ENCODE results near the gene MYMK. TPM values are rescaled to one million over a fixed set of nuclear protein-coding genes. Genes with fewer than 3 reads are reported as not detected.

The MYMK gene
- total RNA-seq, 1 experiment from 2014 or later, result not detected

GRCh38 chr9:133496861-133497842 lies 27.6 kb downstream of the MYMK start:
- CTCF ChIA-PET, result no interaction called here
- no peak for ATAC-seq
- BruUV-seq (replicated peaks), result no TSS peak

More at GRCh38 chr9:133496861-133497842, 27.6 kb downstream of the MYMK start:
- Histone ChIP-seq H3K9ac (ENCODE audit: low read length) (no peak overlapping the region), H3K9me3 (ENCODE audit: control insufficient read depth in 1 of 2, insufficient read depth in 1 of 2, low read depth in 1 of 2, low read length in 2 of 2) (peaks cover 5 to 12% of the 10 kb centered on the region in 2 experiments; a peak in 3 of 4 replicates), H3K4me2 (ENCODE audit: low read length) (no peak overlapping the region), H4K20me1 (ENCODE audit: insufficient read depth) (no peaks in the 10 kb centered on the region), H3K9me2 (ENCODE audit: insufficient read depth) (no peaks in the 10 kb centered on the region), H3K27ac (ENCODE audit: low read depth, low read length) (no peak overlapping the region), H3K4me3 (replicated peaks in 1 of 2; ENCODE audit: low read depth in 1 of 2, low read length in 2 of 2) (no peak overlapping the region), H3K4me1 (ENCODE audit: control insufficient read depth in 1 of 2, insufficient read depth in 2 of 2, low read length in 2 of 2) (no peaks in the 10 kb centered on the region), H3K36me3 (ENCODE audit: control insufficient read depth in 1 of 2, insufficient read depth in 2 of 2, low read length in 2 of 2) (no peaks in the 10 kb centered on the region), H3K79me2 (ENCODE audit: insufficient read depth, low read length) (no peaks in the 10 kb centered on the region), H2AFZ (ENCODE audit: low read depth, low read length, poor library complexity, severe bottlenecking) (no peak overlapping the region), H3K27me3 (ENCODE audit: insufficient read depth, low read length) (no peaks in the 10 kb centered on the region; the same call in 1 of the 2 replicates)
- intact Hi-C loops (cut with micrococcal nuclease), result no loop called here
- ChIA-PET RAD21 (ENCODE audit: low non-redundant PET in 1 of 2, low total read pairs in 2 of 2, uncharacterized antibody in 2 of 2, unreplicated experiment in 2 of 2) (no interaction called here), POLR2A (no interaction called here)
- TF ChIP-seq MAX (IDR thresholded peaks at IDR 0.05), result no peak
- no peak for TF ChIP-seq SRF (IDR thresholded peaks at IDR 0.05; ENCODE audit: low read depth)
- no peak for TF ChIP-seq CBX3 (IDR thresholded peaks at IDR 0.05; ENCODE audit: low read depth)
- TF ChIP-seq, protein P1, sequence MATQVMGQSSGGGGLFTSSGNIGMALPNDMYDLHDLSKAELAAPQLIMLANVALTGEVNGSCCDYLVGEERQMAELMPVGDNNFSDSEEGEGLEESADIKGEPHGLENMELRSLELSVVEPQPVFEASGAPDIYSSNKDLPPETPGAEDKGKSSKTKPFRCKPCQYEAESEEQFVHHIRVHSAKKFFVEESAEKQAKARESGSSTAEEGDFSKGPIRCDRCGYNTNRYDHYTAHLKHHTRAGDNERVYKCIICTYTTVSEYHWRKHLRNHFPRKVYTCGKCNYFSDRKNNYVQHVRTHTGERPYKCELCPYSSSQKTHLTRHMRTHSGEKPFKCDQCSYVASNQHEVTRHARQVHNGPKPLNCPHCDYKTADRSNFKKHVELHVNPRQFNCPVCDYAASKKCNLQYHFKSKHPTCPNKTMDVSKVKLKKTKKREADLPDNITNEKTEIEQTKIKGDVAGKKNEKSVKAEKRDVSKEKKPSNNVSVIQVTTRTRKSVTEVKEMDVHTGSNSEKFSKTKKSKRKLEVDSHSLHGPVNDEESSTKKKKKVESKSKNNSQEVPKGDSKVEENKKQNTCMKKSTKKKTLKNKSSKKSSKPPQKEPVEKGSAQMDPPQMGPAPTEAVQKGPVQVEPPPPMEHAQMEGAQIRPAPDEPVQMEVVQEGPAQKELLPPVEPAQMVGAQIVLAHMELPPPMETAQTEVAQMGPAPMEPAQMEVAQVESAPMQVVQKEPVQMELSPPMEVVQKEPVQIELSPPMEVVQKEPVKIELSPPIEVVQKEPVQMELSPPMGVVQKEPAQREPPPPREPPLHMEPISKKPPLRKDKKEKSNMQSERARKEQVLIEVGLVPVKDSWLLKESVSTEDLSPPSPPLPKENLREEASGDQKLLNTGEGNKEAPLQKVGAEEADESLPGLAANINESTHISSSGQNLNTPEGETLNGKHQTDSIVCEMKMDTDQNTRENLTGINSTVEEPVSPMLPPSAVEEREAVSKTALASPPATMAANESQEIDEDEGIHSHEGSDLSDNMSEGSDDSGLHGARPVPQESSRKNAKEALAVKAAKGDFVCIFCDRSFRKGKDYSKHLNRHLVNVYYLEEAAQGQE (IDR thresholded peaks at IDR 0.05; ENCODE audit: low read depth), result no peak
- TF ChIP-seq TCF7L2 (IDR thresholded peaks at IDR 0.05; ENCODE audit: borderline replicate concordance, extremely low read depth, insufficient read depth, insufficient read length), result no peak
- TF ChIP-seq SIN3A (IDR thresholded peaks at IDR 0.05; ENCODE audit: low read depth), result no peak
- TF ChIP-seq, protein P2, sequence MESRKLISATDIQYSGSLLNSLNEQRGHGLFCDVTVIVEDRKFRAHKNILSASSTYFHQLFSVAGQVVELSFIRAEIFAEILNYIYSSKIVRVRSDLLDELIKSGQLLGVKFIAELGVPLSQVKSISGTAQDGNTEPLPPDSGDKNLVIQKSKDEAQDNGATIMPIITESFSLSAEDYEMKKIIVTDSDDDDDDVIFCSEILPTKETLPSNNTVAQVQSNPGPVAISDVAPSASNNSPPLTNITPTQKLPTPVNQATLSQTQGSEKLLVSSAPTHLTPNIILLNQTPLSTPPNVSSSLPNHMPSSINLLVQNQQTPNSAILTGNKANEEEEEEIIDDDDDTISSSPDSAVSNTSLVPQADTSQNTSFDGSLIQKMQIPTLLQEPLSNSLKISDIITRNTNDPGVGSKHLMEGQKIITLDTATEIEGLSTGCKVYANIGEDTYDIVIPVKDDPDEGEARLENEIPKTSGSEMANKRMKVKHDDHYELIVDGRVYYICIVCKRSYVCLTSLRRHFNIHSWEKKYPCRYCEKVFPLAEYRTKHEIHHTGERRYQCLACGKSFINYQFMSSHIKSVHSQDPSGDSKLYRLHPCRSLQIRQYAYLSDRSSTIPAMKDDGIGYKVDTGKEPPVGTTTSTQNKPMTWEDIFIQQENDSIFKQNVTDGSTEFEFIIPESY (IDR thresholded peaks at IDR 0.05; ENCODE audit: extremely low read depth, insufficient replicate concordance, low read length), result no peak
- no peak for TF ChIP-seq FOSL1 (IDR thresholded peaks at IDR 0.05; ENCODE audit: low read depth)
- no peak for DNase-seq (ENCODE audit: low read depth, low spot score)

Data from HCT116 (cell line).